T-cell (primary cell): ENCODE measurements around the gene WDFY1. TPM values are rescaled to one million over a fixed set of nuclear protein-coding genes. Genes with fewer than 3 reads are reported as not detected.

Experiments used
- ATAC-seq, 4 experiments: fragments of 200-7000 bp in 3 of 4; fragments of 150-1000 bp in 1 of 4; cut with Tn5 transposase; replicated peaks in 1 of 4; 1 replicate in 3 of 4; 2 replicates in 1 of 4; pipeline ENCODE4 v1.10.0; 2021; ENCODE audit warnings: moderate library complexity in 3 of 4, mild to moderate bottlenecking in 2 of 4, moderate number of reproducible peaks in 1 of 4
- CTCF ChIA-PET, 2 donors: fragments of 300-600 bp; sonication (Branson Sonifier 250); formaldehyde crosslinking; loops; one replicate each; lab custom pipeline; 2022; ENCODE audit warnings: antibody characterized with exemption in 2 of 2; lab: Charles Lee
- POLR2A ChIA-PET, 2 donors: fragments of 300-600 bp; sonication (Branson Sonifier 250); formaldehyde crosslinking; loops; one replicate each; lab custom pipeline; 2022; ENCODE audit warnings: antibody characterized with exemption in 2 of 2; lab: Charles Lee
- DNase-seq, 35 experiments: peaks; one replicate each; pipeline versions ENCODE4 v3.0.0 to v3.0.0-alpha.2; 2013 to 2023
- H3K27ac ChIP-seq: one replicate; pipeline ENCODE4 v1.5.1; 2013; ENCODE audit warnings: low read length
- H3K27me3 ChIP-seq, 2 experiments: replicated peaks in 1 of 2; 1 replicate in 1 of 2; 2 replicates in 1 of 2; pipeline versions ENCODE4 v1.6.1 to v1.7.0; 2013; ENCODE audit warnings: low read length in 1 of 2, mixed read lengths in 1 of 2; ENCODE audit not compliant: control insufficient read depth in 2 of 2, insufficient read depth in 2 of 2; ENCODE audit errors: extremely low read depth in 1 of 2
- H3K36me3 ChIP-seq, 2 donors: 1 replicate in 1 of 2; 2 replicates in 1 of 2; pipeline versions ENCODE4 v1.6.1 to v1.7.0; 2013; ENCODE audit warnings: low read length in 1 of 2; ENCODE audit not compliant: control insufficient read depth in 2 of 2, insufficient read depth in 1 of 2; ENCODE audit errors: extremely low read depth in 1 of 2
- H3K4me1 ChIP-seq, 2 experiments: 1 replicate in 1 of 2; 2 replicates in 1 of 2; pipeline versions ENCODE4 v1.6.1 to v1.7.0; 2013; ENCODE audit warnings: low read length in 2 of 2, mixed read lengths in 1 of 2; ENCODE audit not compliant: insufficient read depth in 2 of 2, control insufficient read depth in 1 of 2; ENCODE audit errors: extremely low read depth in 1 of 2
- H3K4me3 ChIP-seq, 2 donors: 1 replicate in 1 of 2; 2 replicates in 1 of 2; pipeline versions ENCODE4 v1.5.1 to v1.7.0; 2013; ENCODE audit warnings: mild to moderate bottlenecking in 2 of 2, low read length in 1 of 2, moderate library complexity in 1 of 2; ENCODE audit not compliant: control insufficient read depth in 1 of 2; ENCODE audit errors: extremely low read depth in 1 of 2
- H3K9me3 ChIP-seq: 2 replicates; pipeline ENCODE4 v1.7.0; 2013
- H3K27ac Mint-ChIP-seq, 2 donors: one replicate each; pipeline ENCODE4 v1.8.0; 2020 to 2021; ENCODE audit warnings: mild to moderate bottlenecking in 2 of 2, mixed read lengths in 2 of 2
- H3K27me3 Mint-ChIP-seq, 2 donors: one replicate each; pipeline ENCODE4 v1.8.0; 2021 to 2022; ENCODE audit warnings: mixed read lengths in 2 of 2
- H3K36me3 Mint-ChIP-seq: one replicate; pipeline ENCODE4 v1.8.0; 2021; ENCODE audit warnings: mixed read lengths
- H3K4me1 Mint-ChIP-seq, 3 donors: one replicate each; pipeline ENCODE4 v1.8.0; 2020 to 2022; ENCODE audit warnings: mixed read lengths in 3 of 3, mild to moderate bottlenecking in 1 of 3
- H3K4me3 Mint-ChIP-seq, 3 donors: one replicate each; pipeline ENCODE4 v1.8.0; 2020 to 2022; ENCODE audit warnings: mild to moderate bottlenecking in 3 of 3, mixed read lengths in 3 of 3, moderate library complexity in 3 of 3
- H3K9me3 Mint-ChIP-seq, 3 donors: one replicate each; pipeline ENCODE4 v1.8.0; 2020 to 2022; ENCODE audit warnings: mixed read lengths in 3 of 3
- WGBS: methylation state at CpG from one replicate; pipeline ENCODE4 v1.1.5; 2013; ENCODE audit warnings: missing lambda C conversion rate; ENCODE audit not compliant: insufficient coverage; 5-methylcytosine and 5-hydroxymethylcytosine counted together
- total RNA-seq, 35 experiments: library from RNA in 6 of 35; stranded (reverse) in 6 of 35; fragments of 120-200 nt in 1 of 35; gene quantifications; one replicate each; pipeline versions ENCODE4 v1.2.1 to v1.2.4 and lab custom pipeline; 2013 to 2026

WDFY1 gene
- total RNA-seq, 5 donors from 2014 or later (not counting 1 experiment from before 2014, with no cell fraction given): 27.5 to 45.2 (median 36.6) TPM

GRCh38 chr2:223837287-223838061 is 107.7 kb downstream of the WDFY1 start, which contains the start of gene AP1S3:
Gene AP1S3, minus strand, starts transcription at chr2:223837582. Its CDS starts 132 bp downstream, at chr2:223837450.
- H3K36me3 ChIP-seq: no peaks in the 10 kb centered on the region
- H3K27ac Mint-ChIP-seq: peak within 1 kb of the TSS; percentile 46 to 64
- H3K36me3 Mint-ChIP-seq: no peaks in the 10 kb centered on the region
- H3K9me3 Mint-ChIP-seq: no peaks in the 10 kb centered on the region
- H3K4me3 ChIP-seq: peak within 1 kb of the TSS; percentile 69 to 75
- H3K9me3 ChIP-seq: no peaks in the 10 kb centered on the region
- H3K4me3 Mint-ChIP-seq: peak within 1 kb of the TSS; percentile 86 to 92 (median 91)
- ATAC-seq (peak; percentile 88 to 94 (median 90)), DNase-seq (peak; percentile 31 to 88 (median 63))
- 0% methylated on average over 69 of the region's 82 CpGs for WGBS
- peaks cover 0 to 4% of the 10 kb centered on the region in 2 donors for H3K27me3 Mint-ChIP-seq
- peaks cover 2 to 15% of the 10 kb centered on the region in 2 experiments for H3K4me1 ChIP-seq
- H3K27me3 ChIP-seq: peaks cover 0 to 5% of the 10 kb centered on the region in 2 experiments
- CTCF ChIA-PET: interaction anchor here in 1 of 2 donors (0.6 to 1.1 kb wide), 2 partner anchors 17 to 1180 kb away, joined by 3 read pairs; no protein-coding TSS in a partner anchor
- POLR2A ChIA-PET: interaction anchor here (0.5 to 0.7 kb wide), 3 partner anchors 31 to 1215 kb away, joined by 3 to 4 read pairs (median 3); no protein-coding TSS in a partner anchor
- H3K27ac ChIP-seq: peak within 1 kb of the TSS; percentile 61
- H3K4me1 Mint-ChIP-seq: peaks cover 12 to 16% (median 13%) of the 10 kb centered on the region in 3 donors

GRCh38 chr2:223835701-223836532 is 109.2 kb downstream of the WDFY1 start:
- Mint-ChIP-seq H3K4me3 (peak overlapping the region; percentile 46 to 92 (median 86)), H3K27me3 (peaks cover 0 to 4% of the 10 kb centered on the region in 2 donors)
- H3K4me3 ChIP-seq: no peak overlapping the region

GRCh38 chr2:223834431-223834830 is 110.7 kb downstream of the WDFY1 start:
- no CpG with 5 or more reads among the region's 1 CpG for WGBS
- peaks cover 0 to 5% of the 10 kb centered on the region in 2 experiments for H3K27me3 ChIP-seq
- CTCF ChIA-PET: interaction anchor here in 1 of 2 donors (0.6 kb wide), 1 partner anchor 108 kb away, joined by 4 read pairs; no protein-coding TSS in a partner anchor
- Mint-ChIP-seq H3K27ac (no peak overlapping the region), H3K36me3 (no peaks in the 10 kb centered on the region), H3K9me3 (no peaks in the 10 kb centered on the region), H3K4me1 (peaks cover 12 to 16% (median 13%) of the 10 kb centered on the region in 3 donors), H3K27me3 (peaks cover 0 to 4% of the 10 kb centered on the region in 2 donors), H3K4me3 (no peak overlapping the region)
- H3K36me3 ChIP-seq: no peaks in the 10 kb centered on the region
- H3K27ac ChIP-seq: no peak overlapping the region
- peaks cover 2 to 15% of the 10 kb centered on the region in 2 experiments for H3K4me1 ChIP-seq
- DNase-seq (no peak), ATAC-seq (no peak)
- H3K4me3 ChIP-seq: no peak overlapping the region
- POLR2A ChIA-PET: no interaction called here
- no peaks in the 10 kb centered on the region for H3K9me3 ChIP-seq

More at GRCh38 chr2:223835701-223836532, 109.2 kb downstream of the WDFY1 start:
- CTCF ChIA-PET: interaction anchor here (0.5 to 1.1 kb wide), 2 partner anchors 18 to 65 kb away, joined by 3 read pairs; no protein-coding TSS in a partner anchor
- Histone ChIP-seq H3K27me3 (peaks cover 0 to 5% of the 10 kb centered on the region in 2 experiments), H3K36me3 (no peaks in the 10 kb centered on the region), H3K9me3 (no peaks in the 10 kb centered on the region), H3K27ac (no peak overlapping the region), H3K4me1 (peaks cover 2 to 15% of the 10 kb centered on the region in 2 experiments)
- POLR2A ChIA-PET: interaction anchor here in 1 of 2 donors (0.7 kb wide), 1 partner anchor 78 kb away, joined by 3 read pairs; no protein-coding TSS in a partner anchor
- ATAC-seq (no peak), DNase-seq (peak in 5 of 35 experiments; percentile 1 to 50 (median 5))
- H3K9me3 Mint-ChIP-seq: no peaks in the 10 kb centered on the region
- no peak overlapping the region for H3K27ac Mint-ChIP-seq
- H3K4me1 Mint-ChIP-seq: peaks cover 12 to 16% (median 13%) of the 10 kb centered on the region in 3 donors
- WGBS: 74% methylated on average over 10 of the region's 15 CpGs
- H3K36me3 Mint-ChIP-seq: no peaks in the 10 kb centered on the region

- ChIA-PET POLR2A (no interaction called here), CTCF (no interaction called here)
- Mint-ChIP-seq H3K27ac (no peak overlapping the region), H3K36me3 (no peaks in the 10 kb centered on the region), H3K4me3 (no peak overlapping the region), H3K9me3 (no peaks in the 10 kb centered on the region), H3K27me3 (peaks cover 0 to 4% of the 10 kb centered on the region in 2 donors), H3K4me1 (peaks cover 9 to 13% (median 13%) of the 10 kb centered on the region in 3 donors)
- Histone ChIP-seq H3K36me3 (no peaks in the 10 kb centered on the region), H3K9me3 (no peaks in the 10 kb centered on the region), H3K4me1 (peaks cover 2 to 11% of the 10 kb centered on the region in 2 experiments), H3K4me3 (no peak overlapping the region), H3K27me3 (peaks cover 0 to 5% of the 10 kb centered on the region in 2 experiments), H3K27ac (no peak overlapping the region)
- no peak for DNase-seq
- no peak for ATAC-seq
- WGBS: no CpG with 5 or more reads among the region's 8 CpGs
These were observed 112.8 kb downstream of the WDFY1 start for GRCh38 chr2:223832241-223832903.

- no peaks in the 10 kb centered on the region for H3K4me1 Mint-ChIP-seq
- H3K4me1 ChIP-seq: no peaks in the 10 kb centered on the region
- no peak for DNase-seq
- no peak overlapping the region for H3K27ac ChIP-seq
- H3K27me3 ChIP-seq: no peaks in the 10 kb centered on the region
- no peak overlapping the region for H3K4me3 Mint-ChIP-seq
- H3K36me3 ChIP-seq: no peaks in the 10 kb centered on the region
- ChIA-PET POLR2A (no interaction called here), CTCF (no interaction called here)
- no peaks in the 10 kb centered on the region for H3K9me3 Mint-ChIP-seq
- H3K4me3 ChIP-seq: no peak overlapping the region
- H3K27me3 Mint-ChIP-seq: peaks cover 0 to 4% of the 10 kb centered on the region in 2 donors
- no peaks in the 10 kb centered on the region for H3K9me3 ChIP-seq
- H3K27ac Mint-ChIP-seq: no peak overlapping the region
- WGBS: no CpG with 5 or more reads among the region's 5 CpGs
- ATAC-seq: no peak
- no peaks in the 10 kb centered on the region for H3K36me3 Mint-ChIP-seq
These were observed 116.0 kb downstream of the WDFY1 start for GRCh38 chr2:223829128-223829527.
